GM21717 (cell line): ENCODE results near the gene WNT5B.
A peak's percentile ranks its signal among the peaks of the same experiment; 100 is the strongest.

Experiments used
- ATAC-seq: cut with Tn5 transposase; IDR thresholded peaks from one replicate; pipeline ENCODE4 v1.9.1; 2021; ENCODE audit warnings: mild to moderate bottlenecking, moderate library complexity; ENCODE audit not compliant: unreplicated experiment

WNT5B gene

DNA sequence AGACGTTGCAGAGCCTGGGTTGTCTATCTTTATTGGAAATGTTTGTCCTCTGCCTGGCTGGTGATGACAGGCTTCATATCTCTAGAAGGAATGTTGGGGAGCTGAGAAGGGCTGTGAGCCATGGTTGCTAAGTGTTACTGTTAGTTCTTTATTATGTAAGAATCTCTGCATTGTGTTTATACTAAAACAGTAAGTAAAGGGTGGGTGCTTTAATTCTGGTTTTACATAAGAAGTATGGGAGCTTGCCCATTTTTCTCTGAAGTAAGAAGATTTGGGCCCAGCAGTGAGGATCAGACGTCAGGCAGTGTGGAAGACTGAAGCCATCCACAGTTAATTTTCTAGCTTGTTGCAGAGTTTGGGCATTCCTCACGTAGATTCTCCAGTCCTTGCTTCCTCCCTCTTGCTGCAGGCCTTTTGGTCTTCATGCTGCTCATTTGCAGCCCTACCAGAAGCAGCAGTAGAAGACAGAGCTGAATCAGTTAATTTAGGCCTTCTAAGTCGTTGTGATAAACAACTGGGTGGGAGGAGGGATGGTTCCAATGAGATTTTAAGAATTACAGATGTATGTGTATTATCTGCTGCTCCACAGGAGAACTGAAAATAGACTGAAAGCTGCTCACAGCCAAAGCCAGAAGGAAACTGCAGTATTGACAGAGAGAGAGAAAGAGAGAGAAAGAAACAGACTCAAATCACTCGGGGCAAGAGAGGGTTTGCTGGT, 21.4 kb downstream of the WNT5B start:
- no peak for ATAC-seq

DNA sequence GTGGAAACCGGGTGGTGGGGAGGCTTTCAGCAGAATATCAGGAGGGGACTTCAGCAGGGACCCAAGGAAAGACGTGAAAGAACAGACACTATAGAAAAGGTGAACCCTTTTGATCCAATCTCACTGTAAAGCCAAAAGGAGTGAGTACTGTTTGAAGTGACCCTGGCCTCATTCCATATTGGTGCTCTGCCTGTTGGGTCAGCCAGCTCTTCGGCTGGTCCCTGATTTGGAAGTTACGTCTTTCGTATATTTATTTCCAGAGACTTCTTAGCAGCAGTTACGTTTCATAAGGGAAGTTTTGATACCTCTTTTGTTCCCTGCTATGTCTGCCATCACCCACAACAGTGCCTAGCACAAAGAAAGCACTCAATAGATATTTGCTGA, 21.9 kb downstream of the WNT5B start:
- no peak for ATAC-seq

DNA sequence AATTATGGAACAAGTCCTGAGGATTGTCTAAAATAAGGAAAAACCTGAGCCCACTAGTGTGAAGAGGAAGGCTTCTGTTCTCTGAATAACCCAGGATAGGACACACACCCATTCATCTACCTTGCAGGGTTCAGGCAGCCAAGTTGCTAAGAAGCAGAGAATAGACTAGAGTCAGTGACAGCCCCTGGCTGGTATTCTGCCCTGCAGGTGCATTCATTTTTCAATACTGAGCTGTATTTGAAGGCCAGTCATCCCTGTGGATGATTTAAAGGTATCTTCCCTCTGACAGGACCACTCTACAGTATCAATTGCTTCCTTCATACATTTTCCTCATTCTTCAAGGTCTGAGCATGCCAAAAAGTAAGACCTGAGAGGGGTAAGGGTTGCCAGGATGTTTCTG, 22.9 kb downstream of the WNT5B start:
- no peak for ATAC-seq

DNA sequence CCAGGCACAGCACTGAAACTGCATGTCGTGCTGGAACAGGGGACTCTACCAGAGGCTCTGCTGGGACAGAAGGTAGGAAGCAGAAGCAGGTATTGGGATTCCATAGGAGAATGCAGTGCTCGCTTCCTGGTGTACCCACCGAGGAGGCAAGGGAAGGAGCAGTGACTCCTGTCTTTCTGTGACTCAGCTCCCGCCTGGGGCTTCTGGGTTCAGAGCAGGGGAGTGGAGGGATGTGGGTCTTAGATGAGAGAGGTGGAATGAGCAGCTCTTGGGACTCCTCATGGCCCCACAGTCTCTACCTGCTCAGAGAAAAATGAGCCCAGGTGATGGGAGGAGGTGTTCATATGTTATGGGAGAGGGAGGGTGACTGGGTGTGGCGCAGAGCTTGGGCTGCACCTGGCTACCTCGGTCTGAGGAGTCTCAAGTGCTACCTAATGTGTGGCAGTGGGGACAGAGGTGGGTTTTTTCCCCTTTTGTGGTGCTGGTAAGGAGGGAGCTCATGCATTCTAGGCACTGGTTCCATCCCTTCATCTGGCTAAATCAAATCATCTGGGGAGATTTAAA, 26.3 kb downstream of the WNT5B start:
- ATAC-seq: no peak

DNA sequence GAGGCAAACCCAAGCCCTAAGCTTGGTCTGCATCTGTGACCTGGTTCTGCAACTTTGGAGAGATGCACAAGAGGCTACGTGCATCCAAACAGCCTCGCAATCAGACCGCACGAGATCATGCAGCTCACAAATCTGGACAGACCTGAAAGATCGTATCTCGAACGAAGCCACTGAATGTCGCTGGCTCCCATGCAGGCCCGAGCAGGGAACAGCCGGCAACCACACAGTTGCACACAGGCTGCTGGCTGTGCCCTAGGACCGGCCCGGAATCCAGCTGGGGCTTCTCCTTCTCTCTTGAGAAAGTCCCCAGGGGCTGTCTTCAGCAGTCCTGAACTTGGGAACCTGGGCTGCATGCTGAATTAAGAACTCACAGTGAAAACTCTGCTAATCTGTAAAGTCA, 27.9 kb downstream of the WNT5B start:
- ATAC-seq: no peak

GRCh38 chr12:1657688-1658087, 28.7 kb downstream of the WNT5B start:
- ATAC-seq: no peak

- ATAC-seq: no peak
Measured at GRCh38 chr12:1660304-1661187, 31.5 kb downstream of the WNT5B start.

DNA sequence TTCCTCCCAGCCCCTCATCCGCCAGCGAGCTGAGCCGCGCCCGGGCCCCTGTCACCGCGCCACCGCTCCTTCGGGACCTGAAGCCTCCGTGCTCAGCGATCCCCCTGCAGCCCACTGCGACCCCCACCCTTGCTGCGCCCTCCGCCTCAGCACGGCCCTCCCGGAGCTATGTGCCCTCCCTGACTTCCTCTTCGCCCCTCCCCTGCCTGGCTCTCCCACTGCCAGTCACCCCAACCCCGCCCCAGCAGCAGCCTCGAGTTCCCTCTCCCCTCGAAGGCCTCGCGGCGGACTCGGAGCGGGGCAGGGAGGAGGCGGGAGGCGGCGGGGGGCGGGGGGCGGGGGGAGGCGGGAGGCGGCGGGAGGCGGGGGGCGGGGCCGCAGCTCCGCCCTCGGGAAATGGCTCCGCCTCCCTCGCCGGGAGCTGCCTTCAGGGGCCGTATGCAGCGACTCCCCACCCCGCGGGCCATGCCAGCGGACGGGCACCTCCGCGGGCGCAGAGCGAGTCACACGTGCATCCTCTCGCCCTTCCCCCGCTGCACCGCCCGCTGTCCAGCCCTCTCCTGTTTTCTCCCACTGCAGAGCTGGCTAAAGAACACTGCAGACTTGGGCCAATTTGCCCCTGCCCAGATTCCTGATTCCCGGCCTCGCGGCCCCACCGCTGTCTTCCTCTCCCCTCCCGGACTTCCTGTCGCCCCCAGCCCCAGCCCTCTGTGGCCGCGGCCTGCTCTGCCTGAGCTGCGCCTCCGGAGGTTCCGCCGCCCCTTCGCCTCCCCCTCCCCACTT, 32.7 kb downstream of the WNT5B start:
- ATAC-seq: peak; percentile 59

- ATAC-seq: no peak
Measured at GRCh38 chr12:1662761-1663439, 33.9 kb downstream of the WNT5B start.

GRCh38 chr12:1663440-1664132, 34.6 kb downstream of the WNT5B start:
- ATAC-seq: no peak

DNA sequence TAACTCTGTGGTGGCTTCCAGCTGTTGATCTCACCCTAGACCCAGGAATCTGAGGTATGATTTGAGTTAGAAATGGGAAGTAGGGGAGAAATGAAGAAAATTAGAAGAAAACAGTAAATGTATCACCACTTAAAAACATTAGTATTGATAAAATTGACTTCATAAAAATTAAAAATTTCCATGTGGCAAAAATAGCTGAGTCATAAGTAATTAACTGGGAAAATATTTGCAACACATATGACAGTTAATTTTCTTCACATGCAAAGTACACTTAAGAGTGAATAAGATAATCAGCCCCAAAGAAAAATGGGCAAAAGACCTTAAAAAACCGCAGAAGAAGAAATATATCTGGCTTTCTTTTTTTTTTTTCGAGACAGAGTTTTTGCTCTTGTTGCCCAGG, 36.3 kb downstream of the WNT5B start:
- no peak for ATAC-seq

GRCh38 chr12:1666215-1666614, 37.2 kb downstream of the WNT5B start:
- no peak for ATAC-seq

- no peak for ATAC-seq
Measured at GRCh38 chr12:1666685-1667162, 37.7 kb downstream of the WNT5B start.

DNA sequence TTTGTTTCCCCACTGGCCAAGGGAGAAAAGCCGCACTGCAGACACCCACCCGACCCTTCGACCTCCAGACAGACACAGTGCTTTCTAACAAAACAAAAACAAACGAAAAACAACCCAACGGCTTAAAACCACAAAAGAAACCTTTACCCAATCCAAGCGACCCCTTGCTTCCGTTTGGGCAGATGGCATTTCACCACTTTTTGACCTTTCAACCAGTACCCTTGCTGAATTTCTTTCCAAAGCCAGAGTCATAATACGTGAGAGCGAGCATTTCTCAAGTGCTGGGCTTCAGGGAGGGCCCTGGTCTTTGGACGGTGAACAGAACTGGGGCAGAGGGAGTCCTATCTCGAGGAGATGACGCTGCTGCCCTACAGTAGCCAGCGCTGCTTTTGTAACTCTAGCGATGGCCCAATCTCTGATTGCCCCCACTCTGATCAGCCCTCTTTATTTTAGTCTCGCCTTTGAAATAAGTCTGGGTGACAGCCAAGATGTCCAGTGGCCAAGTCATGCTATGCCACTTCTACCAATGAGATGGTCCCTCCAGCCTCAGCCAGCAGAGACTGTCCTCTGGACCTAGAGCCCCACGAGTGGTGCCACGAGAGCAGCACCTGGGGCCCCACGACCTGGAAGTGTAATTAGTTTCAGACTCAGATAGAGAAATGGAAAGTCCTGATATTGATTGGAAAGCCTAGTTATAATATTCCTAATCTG, 40.0 kb downstream of the WNT5B start:
- ATAC-seq: no peak

DNA sequence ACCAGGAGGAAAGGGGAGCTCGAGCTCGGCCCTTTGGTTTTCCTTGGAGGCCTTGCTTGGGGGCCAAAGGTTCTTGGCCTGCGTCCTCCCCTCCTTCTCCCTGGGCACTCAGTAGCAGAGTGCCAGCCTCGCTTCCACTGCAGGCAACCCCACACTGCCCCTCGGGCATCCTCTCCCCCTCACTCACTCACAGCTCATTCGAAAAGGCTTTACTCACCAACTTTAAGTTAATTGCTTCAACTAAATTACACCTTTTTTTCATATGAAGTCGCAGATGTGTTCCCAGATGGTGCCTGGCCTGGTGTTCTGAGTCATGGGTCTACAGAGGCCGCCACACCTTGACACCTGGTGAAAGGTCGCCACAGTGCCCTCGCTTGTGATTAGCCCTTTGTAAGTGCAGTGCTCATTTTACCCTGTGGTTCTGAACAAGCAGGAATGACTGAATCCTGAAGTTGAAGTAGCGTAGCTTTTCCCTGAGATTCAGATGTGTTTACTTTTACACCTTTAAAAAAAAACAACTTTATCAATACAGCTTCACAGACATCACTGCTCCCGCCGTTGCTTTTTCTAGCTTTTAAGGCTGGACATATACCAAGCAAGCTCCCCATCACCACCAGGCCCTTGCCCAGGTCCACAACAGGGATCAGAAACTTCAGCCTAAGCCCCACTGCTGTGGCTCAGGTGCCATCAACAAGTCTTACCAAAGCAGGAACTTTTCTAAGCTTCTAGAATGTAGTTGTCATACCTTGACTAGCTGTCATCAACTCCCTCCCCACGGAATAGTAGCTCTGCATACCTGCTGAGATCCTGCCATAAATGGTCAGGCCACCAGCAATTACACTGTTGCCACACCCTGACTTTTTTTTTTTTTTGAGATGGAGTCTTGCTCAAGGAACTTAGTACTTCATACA, 41.6 kb downstream of the WNT5B start:
- ATAC-seq: no peak

GRCh38 chr12:1676043-1676442, 47.0 kb downstream of the WNT5B start:
- no peak for ATAC-seq

- no peak for ATAC-seq
Measured at GRCh38 chr12:1680804-1681492, 51.9 kb downstream of the WNT5B start.

DNA sequence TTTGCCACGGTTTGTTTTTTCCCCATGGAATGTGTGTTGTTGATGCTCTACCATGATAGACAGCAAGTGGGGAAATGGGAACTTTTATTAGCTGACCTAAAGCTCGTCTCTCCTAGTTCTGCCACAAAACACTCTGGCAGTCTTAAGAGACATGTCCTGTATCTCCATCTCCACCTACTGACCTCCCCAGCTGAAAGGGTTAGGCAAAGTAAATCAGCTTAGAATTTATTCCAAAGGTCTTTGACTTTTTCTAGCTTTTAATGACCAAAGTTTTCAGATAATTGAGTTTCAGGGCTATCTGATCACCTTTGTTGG, 52.4 kb downstream of the WNT5B start:
- no peak for ATAC-seq
